ENCODE measurements around the gene NTSR2.

NTSR2 gene

DNA sequence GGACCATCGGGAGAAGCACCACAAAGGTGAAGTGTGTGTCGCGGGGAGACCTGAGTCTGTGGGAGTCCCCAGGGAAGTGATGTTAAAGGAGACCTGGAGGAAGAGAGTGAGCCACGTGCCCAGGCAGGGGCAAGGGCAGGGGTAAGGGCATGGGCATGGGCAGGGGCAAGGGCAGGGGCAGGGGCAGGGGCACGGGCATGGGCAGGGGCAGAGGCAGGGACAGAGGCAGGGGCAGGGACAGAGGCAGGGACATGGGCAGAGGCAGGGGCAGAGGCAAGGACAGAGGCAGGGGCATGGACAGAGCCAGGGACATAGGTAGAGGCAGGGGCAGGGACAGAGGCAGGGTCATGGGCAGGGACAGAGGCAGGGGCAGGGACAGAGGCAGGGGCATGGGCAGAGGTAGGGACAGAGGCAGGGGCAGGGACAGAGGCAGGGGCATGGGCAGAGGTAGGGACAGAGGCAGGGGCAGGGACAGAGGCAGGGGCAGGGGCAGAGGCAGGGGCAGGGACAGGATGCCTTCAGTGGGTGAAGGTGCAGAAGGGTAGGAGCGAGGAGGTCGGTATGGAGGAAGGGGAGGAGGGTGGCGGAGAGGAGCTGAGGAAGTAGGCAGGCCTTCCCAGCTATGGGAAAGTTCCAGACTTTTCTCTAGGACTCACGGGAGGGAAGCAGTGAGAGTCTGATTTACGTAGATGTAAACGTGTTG, 33.3 kb downstream of the NTSR2 start:
- no peak overlapping the region for H3K4me3 ChIP-seq (replicated peaks in 1 of 2; ENCODE audit: low read depth in 2 of 2, low read length in 2 of 2)
- no peak for DNase-seq (ENCODE audit: low read depth in 2 of 2)
- no peak for TF ChIP-seq CTCF (IDR thresholded peaks at IDR 0.05; ENCODE audit: low read depth, low read length)

- TF ChIP-seq CTCF (IDR thresholded peaks at IDR 0.05; ENCODE audit: low read depth, low read length) = no peak
- no peak overlapping the region for H3K4me3 ChIP-seq (replicated peaks in 1 of 2; ENCODE audit: low read depth in 2 of 2, low read length in 2 of 2)
- DNase-seq (ENCODE audit: low read depth in 2 of 2) = no peak
Measured at GRCh38 chr2:11635141-11635540, 34.9 kb downstream of the NTSR2 start.

GRCh38 chr2:11634584-11634983, 35.4 kb downstream of the NTSR2 start:
- no peak for TF ChIP-seq CTCF (IDR thresholded peaks at IDR 0.05; ENCODE audit: low read depth, low read length)
- no peak for DNase-seq (ENCODE audit: low read depth in 2 of 2)
- H3K4me3 ChIP-seq (replicated peaks in 1 of 2; ENCODE audit: low read depth in 2 of 2, low read length in 2 of 2) = no peak overlapping the region

GRCh38 chr2:11633923-11634478, 36.0 kb downstream of the NTSR2 start:
- no peak for DNase-seq (ENCODE audit: low read depth in 2 of 2)
- TF ChIP-seq CTCF (IDR thresholded peaks at IDR 0.05; ENCODE audit: low read depth, low read length) = no peak
- no peak overlapping the region for H3K4me3 ChIP-seq (replicated peaks in 1 of 2; ENCODE audit: low read depth in 2 of 2, low read length in 2 of 2)

GRCh38 chr2:11631462-11631861, 38.5 kb downstream of the NTSR2 start:
- H3K4me3 ChIP-seq (replicated peaks in 1 of 2; ENCODE audit: low read depth in 2 of 2, low read length in 2 of 2) = no peak overlapping the region
- peak in 1 of 2 donors; percentile 21 for DNase-seq (ENCODE audit: low read depth in 2 of 2)
- no peak for TF ChIP-seq CTCF (IDR thresholded peaks at IDR 0.05; ENCODE audit: low read depth, low read length)

GRCh38 chr2:11630855-11631254, 39.1 kb downstream of the NTSR2 start:
- no peak for TF ChIP-seq CTCF (IDR thresholded peaks at IDR 0.05; ENCODE audit: low read depth, low read length)
- no peak overlapping the region for H3K4me3 ChIP-seq (replicated peaks in 1 of 2; ENCODE audit: low read depth in 2 of 2, low read length in 2 of 2)
- no peak for DNase-seq (ENCODE audit: low read depth in 2 of 2)

Measured in cardiac fibroblast (primary cell).